H54 (cell line): ENCODE data around the gene GAL.

Experiments
- DNase-seq: peaks from one replicate; pipeline ENCODE4 v3.0.0; 2011; ENCODE audit warnings: low spot score, mixed read lengths; ENCODE audit not compliant: insufficient read length
- FAIRE-seq: peaks from 3 replicates; lab custom pipeline; 2011; peaks lifted over from hg19 to GRCh38; lab: Jason Lieb, UNC
- POLR2A ChIP-seq: IDR thresholded peaks from 2 replicates; pipeline ENCODE4 v1.6.1; 2011; ENCODE audit warnings: low read depth, mild to moderate bottlenecking, low read length

The GAL gene

DNA sequence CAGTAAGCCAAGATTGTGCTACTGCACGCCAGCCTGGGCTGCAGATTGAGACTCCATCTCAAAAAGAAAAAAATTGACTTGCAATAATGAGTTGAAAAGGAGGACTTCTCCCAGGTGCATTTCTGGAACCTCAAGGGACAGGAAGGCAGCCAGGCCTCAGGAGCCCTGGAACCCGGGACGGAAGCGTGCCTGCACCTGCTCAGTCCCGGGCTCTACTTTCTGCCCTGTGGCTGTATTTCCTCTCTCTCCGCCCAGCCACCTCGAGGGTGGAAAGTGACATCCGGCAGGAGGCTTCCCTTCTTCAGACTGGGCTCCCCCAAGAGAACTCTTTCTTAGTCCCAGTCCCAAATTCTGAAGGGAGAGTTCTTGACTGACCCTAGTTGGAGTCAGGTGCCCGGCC lies 20.2 kb upstream of the GAL start:
- TF ChIP-seq POLR2A, result no peak
- no peak for FAIRE-seq
- DNase-seq, result no peak

DNA sequence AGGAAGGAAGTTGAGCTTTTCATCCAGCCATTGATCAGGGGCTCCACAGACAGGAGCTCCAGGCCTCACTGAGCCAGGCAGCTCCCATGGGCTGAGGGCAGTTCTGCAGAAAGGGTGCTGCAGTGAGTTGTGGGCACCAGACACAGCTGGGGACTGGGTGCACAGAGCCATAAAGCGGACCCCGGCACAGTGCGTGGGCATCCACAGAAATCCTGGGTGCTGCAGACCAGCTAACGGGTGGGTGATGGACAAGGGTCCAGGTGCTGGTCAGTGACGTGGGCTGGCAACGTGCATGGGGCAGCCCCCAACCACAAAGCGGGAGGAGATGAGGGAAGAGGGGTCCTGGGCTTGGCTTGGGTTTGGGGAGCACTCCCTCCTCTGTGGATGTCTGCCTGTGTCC lies 19.4 kb upstream of the GAL start:
- DNase-seq (no peak), FAIRE-seq (no peak)
- no peak for TF ChIP-seq POLR2A

DNA sequence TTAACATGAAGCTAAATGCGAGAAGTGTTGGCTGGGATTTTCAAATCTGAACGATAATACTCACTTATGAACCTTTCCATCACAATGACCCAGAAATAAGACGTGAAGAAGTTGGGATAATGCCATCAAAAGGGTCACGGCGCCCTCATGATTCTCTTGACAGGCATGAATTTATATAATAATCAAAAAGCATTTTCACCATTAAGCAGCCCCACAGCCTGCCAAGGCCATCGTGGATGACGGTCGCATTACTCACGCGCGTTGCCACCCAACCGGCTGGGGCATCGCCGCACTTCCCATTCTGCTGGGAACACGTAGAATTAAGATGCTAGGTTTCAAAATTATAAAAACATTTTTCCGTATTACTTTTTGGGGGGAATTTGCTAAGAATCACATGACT lies 18.9 kb upstream of the GAL start:
- no peak for TF ChIP-seq POLR2A
- DNase-seq (no peak), FAIRE-seq (no peak)

DNA sequence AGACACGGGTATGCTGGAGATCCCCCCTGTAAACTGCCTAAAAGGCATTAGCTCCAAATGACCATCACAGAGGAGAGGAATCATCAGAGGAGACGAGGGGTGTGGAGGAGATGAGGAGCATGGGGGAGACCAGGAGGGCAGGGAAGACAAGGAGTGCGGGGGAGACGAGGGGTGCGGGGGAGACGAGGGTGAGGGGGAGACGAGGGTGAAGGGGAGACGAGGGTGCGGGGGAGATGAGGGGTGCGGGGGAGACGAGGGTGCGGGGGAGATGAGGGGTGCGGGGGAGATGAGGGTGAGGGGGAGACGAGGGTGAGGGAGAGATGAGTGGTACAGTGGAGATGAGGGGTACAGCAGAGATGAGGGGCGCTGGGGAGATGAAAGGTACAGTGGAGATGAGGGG lies 17.5 kb upstream of the GAL start:
- DNase-seq (no peak), FAIRE-seq (no peak)
- no peak for TF ChIP-seq POLR2A

DNA sequence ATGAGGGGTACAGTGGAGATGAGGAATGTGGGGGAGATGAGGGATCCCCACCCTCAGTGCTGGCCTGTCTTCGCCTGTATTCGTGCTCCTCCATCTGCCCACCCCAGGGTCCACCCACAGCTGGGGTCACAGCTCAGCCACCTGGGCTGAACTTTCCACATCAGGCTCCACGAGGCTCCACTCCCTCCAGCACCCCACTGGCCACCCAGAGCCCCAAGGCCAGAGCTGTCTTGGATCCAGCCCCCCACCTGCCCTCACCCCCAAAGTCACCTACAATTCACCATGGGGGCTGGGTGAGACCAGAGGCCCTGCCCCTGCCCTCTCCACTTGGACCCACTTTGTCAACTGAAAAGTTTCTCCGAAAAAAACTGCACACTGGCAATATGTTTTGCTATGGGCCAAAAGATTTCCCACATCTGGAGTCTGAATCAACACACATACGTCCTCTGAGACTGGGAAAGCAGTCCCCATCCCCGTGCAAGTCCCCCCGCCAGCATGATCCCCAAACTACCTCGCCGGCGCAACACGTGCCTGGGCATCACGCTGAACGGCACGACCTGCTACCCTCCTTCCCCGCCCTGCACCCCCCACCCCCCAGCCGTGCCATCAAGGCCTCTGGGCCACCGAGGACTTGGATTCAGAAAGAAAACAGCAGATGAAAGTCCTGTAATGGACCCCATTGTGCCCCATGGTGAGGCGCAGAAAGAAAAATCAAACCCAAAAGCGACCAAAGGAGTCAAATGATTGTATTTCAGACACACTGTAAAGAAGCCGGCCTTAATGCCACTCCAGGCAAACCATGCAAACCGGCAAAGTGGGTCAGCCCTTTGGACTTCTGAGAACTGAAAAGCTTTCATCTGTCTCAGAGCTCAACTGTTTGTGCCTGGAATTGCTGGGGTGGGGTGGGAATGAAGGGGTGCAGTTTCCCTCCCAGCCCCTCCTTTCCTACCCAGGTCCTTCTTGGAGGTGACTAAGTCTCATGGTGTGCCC lies 16.5 kb upstream of the GAL start:
- DNase-seq (no peak), FAIRE-seq (no peak)
- TF ChIP-seq POLR2A, result no peak

DNA sequence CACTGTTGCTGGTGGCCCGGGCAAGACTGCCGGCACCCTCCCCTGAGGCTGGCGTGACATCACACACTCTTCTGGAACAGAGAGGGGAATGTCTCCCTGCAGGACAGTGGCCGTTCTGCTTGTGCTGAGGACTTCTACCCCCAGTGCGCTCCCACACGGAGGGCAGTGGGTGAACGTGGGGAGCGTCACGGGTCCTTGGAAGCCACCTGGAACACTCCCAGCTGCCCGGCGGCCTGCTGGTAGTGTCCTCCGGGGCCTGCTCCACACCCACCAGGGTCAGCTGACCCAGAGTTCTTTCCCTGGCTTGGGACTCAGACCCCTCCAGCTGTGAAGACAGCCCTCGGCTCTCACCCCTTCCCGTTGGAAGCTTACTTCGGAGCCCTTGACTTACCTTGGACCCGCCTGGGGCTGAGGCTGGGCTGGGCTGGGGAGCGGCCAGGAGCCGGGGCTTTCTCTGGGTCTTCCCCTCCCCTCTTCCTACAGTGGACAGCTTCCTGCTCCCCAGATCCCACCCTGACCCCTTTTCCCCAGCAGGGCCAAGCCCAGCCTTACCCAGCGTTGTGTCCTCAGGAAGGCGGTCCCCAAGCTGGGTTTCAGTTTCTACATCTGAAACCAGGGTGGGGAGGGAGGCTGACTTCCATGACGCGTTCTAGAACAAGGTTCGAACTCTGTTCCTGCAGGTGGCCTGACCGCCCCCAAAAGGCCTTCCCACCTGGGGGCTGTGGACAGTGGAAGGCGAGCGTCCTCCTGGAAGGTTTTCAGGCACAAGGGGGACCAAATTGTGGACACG lies 14.8 kb upstream of the GAL start:
- FAIRE-seq (no peak), DNase-seq (no peak)
- no peak for TF ChIP-seq POLR2A

DNA sequence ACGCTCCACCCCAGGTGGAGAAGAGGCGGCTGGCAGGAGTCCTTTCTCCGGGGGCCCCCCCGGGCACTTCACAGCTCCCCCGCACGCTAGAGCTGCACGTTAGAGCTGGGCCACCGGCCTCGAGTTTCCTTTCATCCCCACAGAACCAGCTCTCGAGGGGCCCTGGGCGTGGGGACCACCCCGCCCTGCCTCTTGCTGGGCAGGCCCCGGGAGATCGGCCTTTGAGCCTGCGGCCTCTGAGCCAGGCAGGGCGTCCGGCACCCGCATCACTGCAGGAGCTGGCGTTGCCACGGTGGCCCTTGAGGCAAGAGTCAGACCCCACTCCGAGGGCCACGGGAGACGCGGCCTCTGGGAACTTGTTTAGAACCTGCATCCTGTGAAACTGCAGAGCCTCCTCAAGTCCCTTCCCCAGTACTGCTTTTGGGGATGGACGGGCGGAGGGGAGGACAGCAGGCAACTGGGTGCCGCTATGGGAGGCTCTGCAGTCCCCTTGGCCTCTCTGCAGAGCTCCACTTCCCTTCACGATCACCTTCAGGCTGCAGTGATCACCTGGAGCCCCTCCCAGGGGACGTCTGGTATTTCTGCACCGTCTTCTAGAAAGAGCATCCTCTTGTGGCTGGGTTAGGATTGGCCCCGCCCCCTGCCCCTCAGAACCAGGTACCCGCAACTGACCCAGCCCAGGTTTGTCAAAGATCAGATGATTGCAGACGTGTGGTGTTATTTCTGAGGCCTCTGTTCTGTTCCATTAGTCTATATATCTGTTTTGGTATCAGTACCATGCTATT lies 13.9 kb upstream of the GAL start:
- no peak for TF ChIP-seq POLR2A
- DNase-seq (no peak), FAIRE-seq (no peak)

DNA sequence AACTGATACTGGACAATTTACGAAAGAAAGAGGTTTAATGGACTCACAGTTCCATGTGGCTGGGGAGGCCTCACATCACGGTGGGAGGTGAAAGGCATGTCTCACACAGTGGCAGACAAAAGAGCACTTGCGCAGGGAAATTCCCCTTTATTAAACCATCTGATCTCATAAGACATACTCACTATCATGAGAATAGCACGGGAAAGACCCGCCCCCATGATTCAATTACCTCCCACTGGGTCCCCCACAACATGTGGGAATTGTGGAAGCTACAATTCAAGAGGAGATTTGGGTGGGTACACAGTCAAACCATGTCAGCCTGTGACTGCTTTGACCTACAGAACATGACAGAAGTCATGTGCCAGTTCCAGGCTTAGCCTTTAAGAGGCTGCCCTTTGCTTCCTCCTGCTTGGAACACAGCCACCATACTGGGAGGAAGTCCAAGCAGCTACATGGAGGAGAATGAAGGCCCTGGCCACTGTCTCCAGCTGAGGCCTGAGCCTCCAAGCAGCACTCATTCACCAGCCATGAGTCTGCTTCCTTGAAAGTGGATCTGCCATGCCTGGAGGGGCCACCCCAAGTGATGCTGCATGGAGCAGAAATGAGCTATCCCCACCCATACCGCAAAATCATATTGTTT lies 10.9 kb upstream of the GAL start:
- no peak for DNase-seq

DNA sequence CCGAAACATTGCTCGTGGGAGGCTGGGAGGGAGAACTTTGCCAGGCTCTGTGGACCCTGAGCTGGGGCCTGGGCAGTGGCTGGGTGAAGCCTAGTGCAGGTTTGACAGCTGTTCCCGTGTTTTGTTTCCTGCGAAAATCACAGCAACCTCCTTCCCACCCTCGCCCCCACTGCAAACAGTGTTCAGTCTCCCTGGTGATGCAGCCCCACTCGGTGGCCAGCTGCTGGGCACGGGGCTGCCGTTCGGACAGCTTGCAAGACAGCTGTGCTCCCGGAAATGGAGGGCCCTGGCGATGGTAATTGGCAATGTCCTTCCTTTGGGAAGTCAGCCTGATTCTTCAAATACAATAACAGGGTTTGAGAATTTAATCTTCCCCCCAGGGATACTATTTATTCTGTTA lies 10.4 kb upstream of the GAL start:
- FAIRE-seq (no peak), DNase-seq (no peak)
- TF ChIP-seq POLR2A, result no peak

More for the DNA sequence above, 10.9 kb upstream of the GAL start:
- no peak for TF ChIP-seq POLR2A
- FAIRE-seq, result no peak

DNA sequence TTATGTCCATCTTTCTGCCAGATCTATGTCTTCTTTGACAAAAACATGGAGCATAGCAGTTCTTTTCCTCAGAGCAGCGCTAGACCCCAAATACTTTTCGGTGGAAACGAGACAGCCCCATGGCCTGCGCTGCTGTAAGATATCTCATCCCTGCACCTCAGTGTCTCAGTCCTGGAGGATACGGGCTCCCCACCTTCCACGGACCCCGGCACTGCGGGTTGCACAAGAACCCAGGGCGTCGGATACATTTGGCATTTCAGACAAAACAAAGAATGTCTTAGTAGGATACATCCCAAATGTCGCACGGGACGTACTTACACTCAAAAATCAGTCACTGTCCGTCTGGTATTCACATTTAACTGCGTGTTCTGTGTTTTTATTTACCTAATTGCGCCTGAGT lies 9.9 kb upstream of the GAL start:
- no peak for DNase-seq
- no peak for TF ChIP-seq POLR2A
- FAIRE-seq, result no peak

DNA sequence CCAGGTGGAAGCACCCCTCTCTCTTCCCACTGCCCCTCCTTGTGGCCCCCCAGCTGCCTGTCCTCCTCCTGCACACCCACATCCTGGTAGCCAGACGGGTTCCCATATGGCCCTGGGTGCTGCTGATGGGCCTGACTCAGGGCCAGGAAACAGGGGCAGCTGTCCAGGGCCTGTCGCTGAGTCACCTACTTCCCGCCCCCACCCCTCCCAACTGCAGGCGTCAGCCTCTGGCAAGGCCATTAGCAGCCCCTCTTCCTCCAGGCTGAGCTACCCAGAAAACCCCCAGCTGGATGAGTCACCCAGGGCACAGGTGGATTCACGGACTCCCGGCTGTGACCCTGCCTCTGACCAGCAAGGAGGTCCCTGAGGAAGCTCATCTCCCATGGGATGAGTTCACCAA lies 6.9 kb upstream of the GAL start:
- FAIRE-seq, result no peak
- no peak for TF ChIP-seq POLR2A
- peak; percentile 97 for DNase-seq

DNA sequence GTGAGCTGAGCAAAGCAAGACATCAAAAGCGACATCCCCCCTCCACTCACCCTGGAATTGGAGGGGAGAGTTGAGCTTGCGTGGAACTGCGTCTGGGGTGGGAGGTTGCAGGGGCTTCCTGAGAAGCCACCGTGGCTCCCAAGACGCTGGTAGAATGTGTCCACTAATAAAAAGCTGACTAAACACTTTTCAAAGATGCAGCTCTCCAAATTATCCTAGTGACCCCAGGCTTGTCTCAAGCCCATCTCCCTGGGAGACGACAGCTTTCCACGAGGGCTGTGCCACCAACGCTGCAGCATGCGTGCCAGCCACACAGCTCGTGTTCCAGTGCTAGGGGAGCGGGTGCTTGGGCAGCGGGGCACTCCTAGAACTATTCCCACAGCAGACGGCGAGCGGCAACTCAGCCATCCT lies 6.3 kb upstream of the GAL start:
- FAIRE-seq, result no peak
- no peak for TF ChIP-seq POLR2A
- DNase-seq, result no peak

DNA sequence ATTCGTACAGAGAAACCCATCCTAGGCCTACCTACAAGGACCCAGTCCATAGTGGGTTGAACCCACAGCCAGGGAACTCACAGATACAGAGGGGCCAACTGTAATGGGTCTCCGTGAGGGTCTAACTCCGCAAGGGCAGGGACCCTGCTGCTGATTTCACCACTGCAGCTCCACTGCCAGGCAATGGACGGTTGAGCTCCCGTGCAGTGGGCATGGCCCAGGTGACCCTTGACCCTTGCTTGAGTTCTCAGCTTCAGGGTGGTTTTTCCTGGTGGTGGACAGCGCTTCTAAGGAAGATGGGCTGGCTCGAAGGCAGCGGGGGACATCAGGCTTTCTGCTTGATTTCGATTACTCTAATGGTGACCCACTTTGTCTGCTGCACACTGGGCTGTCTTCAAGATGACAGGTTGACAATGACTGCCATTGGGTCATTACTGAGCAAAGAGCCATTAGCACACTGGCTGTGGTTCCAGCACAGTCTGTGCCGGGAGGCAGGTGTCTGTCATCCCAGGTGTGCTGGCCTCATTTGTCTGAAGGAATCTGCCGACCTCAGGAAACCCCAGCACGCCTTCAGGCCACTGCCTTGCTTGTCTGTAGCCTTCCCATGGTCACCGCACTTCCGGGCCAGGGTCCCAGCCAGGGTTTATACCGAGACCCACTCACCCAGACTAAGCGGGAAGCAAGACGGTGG lies 3.7 kb upstream of the GAL start:
- DNase-seq, result no peak
- TF ChIP-seq POLR2A, result no peak
- FAIRE-seq, result no peak
